Activated CD8-positive, alpha-beta memory T cell treated with anti-CD3 and anti-CD28 coated beads, Interleukin-2, amount 50 U/mL, for 4 hours (primary cell): ENCODE data around the gene AFF2.

Experiments
- DNase-seq: peaks from one replicate; pipeline ENCODE4 v3.0.0-alpha.2; 2020

AFF2 gene

DNA sequence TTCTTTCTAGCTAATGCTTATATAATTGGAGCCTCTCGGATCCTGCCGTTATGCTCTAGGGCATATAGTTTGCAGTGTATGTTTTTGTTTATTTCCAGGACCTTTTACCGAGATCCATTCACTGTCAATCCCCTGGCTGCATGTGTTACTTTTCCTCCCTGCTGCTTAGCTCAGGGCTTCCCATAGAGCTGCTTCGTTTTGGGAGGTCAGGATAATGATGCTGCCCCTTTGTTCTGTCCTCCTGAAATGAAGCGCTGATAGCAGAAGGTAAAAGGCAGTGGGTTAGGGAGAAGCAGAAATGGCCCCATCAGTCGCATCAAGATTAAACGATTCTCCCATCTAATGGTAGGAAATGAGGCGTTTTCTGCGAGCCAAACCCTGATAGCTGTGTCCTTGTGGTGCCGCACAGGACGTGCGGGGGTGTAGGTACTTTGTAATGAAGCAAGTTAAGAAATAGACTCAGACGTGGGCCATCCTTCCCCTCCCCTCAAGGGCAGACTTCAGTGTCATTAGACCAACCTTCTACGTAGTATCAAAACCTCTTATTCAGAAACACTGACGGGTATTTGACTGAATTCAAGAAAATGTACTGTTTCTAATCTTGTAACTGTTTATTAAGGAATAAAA is 37.3 kb downstream of the AFF2 start:
- DNase-seq: no peak

DNA sequence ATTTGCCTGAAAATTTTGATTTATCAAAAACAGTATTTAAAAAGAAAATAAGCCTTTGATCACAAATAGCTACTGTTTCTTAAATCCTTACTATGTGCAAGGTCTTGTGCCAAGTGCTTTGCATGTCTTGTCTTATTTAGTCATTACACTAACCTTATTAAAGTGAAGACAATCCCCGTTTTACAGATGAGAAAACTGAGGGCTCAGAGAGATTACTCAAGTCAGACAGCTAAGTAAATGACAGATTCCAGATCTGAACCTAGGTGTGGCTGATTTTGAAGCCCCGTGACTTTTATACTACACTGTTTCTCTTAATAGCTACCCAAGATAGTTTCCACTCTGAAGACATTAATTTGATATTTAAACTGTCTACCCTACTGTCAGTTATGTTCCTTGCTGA is 38.2 kb downstream of the AFF2 start:
- no peak for DNase-seq

DNA sequence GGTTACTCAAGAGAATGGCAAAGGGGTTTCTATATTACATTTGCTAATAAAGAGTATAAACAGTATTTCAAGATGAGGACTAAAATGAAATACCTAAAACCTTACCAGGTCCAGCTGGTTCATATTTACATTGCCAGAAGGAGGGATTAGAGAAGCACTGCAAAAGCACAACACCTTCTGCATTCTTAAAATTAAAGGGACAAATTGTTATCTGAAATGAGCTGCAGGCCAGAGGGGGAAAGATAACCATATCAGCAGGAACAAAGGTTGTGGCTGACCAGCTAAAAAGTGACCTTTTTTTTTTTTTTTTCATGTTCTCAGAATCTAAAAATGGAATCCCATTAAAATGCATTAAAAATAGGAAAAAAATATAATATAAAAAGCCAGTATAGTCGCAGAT is 39.7 kb downstream of the AFF2 start:
- DNase-seq: no peak

DNA sequence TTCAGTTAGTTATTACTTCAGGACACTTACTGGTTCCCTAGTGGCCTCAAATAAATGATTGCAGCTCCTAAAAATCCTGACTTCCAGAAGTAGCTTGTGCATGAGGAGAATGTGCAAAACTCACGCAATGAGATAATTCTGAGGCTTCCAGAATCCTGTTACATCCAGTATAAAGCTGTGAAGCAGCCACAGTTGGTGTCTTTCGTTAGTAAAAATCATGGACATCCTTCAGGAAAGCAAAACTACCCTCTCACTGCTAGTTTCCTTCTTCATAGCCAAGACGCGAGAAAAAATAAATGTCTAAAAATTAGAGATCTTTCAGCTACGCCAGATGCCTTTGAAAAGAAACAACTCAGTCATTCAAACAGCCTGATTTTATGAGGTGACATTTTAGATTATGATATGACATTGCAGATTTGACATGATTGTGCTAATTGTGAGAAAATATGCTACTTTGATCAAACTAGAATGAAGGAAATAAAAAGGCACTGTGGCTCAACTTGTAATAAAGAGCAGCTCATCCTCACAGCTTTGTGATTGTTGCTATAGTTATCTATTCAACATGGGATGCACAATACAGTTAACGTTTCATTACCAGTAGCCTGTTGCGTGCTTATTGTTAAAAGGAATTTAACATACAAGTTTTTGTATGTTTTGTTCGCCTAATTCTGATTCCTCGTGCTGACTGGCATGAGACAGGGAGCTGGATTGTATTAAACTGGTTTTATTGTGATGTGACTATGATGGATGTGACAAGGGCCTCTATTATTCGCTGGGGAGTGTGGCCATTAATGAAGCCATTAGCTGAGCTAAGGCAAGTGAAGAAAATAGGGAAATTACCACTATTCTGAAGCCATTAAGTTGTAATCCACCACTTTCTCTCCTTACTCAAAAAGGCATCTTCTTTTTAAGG is 40.5 kb downstream of the AFF2 start:
- DNase-seq: no peak

DNA sequence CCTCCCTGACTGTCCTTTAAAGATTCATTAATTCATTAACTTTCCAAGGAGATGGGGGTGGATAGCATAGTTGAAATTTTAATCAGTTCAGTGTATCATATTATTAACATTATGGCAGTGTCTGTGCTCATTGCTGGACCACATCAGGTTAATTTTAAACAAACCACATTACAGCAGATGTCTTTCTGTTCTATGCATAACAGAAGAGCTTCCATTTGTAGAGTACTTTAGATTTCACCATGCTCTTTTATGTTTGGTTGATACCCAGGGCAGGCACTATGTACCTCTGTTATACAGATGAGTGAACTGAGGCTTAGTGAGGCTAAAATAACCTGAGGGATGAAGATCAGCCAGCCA is 41.1 kb downstream of the AFF2 start:
- no peak for DNase-seq

DNA sequence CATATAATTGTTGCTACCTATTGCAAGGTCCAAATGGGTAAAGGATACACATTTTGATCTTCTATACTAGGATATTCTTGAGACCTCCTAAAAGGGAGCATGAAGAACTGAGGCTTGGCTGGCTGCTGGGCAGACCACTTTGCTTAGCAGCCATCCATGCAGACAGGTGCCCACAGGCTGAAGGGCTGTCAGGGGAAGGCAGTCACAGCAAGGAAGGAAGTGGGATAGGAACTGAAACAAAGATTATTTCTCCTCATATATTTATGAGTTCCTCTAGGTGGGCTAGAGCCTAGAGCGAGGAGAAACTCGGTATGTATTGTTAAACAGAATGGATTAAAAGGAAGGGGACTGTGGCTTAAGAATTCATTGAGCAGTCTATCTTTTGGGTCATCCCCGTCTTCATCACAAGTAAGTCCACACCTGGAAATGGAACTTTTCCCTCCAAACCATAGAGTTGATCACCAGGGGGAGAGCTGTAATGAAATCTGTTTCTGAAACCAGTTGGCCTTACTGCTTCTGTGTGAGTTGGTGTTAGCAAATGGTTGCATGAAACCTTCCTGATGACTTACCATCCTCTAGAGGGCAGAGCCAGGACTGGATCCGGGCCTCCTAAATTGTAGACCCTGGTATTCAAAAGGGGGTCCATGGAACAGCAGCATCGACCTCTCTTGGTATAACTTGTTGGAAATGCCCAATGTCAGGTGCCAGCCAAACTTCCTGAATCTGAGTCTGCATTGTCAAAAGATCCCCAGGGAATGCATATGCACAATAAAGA is 42.3 kb downstream of the AFF2 start:
- no peak for DNase-seq

DNA sequence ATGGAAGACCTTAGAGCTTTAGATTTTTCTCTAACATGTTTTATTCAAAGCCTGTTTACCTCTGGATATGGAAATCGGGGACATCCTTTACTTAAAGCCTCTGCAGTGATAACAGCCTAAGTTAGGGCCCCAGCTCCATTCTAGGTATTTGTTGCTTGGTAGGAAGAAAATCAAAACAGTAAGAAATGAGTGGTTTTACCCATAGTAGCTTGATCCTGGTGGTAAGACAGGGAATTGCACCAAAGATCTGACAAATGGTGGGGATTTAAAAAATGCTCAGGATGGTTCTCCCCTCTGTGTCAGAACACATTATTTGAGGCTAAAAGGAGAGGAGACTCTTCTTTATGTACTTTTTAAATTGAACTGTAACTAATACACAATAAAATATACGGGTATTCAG is 52.4 kb downstream of the AFF2 start:
- no peak for DNase-seq

DNA sequence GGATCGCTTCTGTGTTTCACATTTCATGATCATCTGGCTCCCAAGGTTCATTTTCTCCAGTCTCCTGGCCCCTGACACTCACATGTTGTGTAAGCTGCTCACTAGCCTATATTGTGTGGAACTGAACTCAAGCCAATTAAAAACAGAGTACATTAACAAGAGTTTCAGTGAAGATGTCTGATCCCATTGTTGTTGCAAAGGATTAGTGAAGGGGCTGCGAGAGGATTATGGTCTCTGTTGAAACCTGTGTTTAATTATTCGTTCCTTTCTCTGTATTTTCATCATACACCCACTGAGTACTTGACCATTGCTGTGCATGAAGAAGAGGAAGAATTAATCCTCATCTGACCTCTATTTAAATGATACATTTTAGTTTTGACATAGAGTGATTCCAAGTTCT is 54.7 kb downstream of the AFF2 start:
- no peak for DNase-seq

DNA sequence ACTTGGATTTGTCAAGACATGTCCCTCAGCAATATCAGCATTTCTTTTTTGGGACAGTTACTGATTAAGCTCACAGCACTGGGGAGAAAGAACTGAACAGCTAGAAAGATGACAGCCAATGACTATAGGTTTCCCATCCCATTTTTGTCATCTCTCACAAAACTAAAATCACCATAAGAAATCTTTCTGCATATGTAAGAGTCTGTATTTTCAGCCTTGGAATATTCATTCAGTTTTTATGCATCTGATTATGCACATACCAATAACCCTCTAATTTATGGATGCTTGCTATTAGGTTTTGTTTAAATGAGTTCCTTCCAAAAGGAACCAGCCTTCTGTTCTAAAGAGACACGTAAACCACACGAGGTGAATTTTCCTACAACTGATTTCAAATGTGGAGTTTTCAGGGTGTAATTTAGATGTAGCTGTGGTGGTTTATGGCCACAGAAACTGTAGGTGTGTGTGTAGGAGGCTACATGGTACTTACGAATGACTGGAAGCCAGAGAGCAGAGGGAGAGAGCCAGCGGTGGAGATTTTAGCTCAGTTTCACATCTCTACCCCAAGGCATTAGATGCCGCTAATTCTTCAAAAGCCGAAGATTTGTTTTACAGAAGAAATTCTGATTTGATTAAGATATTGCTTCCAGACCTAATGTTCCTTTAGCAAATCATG is 55.3 kb downstream of the AFF2 start:
- DNase-seq: no peak

DNA sequence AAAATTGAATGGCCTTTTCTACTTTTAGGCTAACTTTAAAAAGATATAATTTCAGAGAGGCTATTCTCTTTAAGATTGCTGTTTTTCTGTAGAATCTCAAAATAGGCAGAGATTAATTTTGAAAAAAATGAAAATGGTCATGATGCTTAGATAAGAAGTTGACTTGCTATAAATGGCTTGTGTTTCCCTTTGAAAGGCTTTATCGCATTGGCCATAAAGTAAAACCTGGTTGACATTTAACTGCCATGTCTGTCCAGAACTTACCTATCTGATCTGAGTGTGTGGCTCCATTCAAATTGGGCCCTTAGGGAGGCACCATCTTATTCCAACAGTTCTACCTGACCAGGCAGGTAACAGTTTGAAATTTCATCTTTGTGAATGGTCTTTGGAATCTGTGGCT is 56.1 kb downstream of the AFF2 start:
- DNase-seq: no peak

DNA sequence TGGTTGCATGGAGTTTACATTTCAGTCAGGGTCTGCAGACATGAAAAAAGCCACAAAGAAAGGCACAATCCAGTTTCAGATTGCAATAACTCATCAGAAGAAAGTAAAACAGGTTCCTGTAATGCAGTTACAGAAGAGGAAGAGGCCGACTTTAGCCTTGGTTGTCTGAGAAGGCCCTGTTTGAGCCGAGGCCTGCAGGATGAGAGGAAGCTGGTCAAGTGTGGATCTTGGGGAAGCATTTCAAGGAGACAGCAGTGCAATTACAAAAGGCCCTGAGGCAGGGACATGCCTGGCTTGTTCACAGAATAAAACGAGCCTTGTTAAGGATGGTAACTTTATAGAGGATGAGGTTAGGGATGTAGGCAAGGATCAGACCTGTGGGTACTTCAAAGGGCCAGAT is 62.4 kb downstream of the AFF2 start:
- no peak for DNase-seq

DNA sequence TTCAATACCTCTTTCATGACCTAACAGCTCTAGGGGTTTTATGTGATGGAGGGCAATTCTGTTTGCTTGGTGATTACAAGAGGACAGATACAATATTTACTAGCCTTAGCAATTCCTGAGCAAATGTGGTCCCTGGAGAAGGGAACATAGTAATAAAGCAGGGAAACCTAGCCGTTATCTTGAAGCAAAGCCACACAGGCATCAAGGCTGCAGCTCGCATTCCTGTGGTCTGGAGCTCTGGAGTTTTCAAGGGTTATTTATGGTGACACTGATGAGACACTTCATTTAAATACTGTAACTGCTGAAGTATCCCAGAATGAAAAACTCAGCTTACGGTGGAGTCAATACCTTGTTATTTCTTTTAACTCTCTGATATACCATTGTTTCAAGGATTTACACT is 66.8 kb downstream of the AFF2 start:
- no peak for DNase-seq

DNA sequence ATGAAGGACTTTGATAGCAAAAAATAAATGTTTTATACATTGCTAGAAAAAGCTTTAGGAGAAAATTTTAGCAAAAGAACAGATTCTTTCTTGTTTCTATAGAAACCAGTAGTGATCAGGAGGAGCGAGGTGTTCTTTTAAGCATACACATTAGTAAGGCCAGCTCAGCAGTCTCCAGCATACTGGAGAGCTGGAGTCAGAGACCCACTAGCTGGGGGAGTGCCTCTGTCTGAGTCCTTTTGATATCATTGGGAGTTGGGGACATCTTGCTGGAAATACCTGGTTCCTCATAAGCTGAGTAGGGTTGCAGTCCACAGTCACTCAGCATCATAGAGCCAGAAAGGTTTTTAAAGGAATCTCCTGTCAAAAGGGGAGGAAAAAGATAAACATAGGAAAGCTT is 67.4 kb downstream of the AFF2 start:
- DNase-seq: no peak

DNA sequence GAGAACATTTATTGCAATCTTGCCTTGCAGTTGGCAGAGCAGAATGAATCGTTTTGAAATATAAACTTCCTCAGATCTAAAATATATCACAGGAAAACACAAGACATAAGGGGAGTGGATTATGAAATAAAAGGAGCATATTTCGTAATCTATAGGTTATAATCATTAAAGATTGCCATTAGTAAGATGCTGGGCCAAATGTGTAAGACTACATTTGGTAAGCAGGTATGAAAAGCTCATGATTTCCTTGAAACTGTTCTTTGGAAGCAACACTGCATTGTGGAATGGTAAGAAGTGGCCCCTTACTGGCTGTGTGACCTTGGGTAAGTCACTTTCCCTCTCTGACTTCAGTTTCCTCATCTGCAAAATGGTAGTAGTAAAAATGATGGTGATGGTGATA is 68.3 kb downstream of the AFF2 start:
- no peak for DNase-seq

DNA sequence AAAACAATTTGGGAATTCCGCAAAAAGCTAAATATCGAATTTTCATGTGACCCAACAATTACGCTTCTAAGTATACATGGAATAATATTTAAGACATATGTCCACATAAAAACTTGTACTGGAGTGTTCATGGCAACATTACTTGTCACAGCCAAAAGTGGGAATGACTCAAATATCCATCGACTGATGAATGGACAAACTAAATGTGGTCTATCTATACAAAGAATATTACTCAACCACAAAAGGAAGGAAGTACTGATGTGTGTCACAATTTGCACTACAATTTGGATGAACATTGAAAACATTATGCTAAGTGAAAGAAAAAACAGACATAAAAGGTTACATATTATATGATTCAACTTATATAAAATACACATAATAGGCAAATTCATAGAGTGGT is 71.9 kb downstream of the AFF2 start:
- no peak for DNase-seq

DNA sequence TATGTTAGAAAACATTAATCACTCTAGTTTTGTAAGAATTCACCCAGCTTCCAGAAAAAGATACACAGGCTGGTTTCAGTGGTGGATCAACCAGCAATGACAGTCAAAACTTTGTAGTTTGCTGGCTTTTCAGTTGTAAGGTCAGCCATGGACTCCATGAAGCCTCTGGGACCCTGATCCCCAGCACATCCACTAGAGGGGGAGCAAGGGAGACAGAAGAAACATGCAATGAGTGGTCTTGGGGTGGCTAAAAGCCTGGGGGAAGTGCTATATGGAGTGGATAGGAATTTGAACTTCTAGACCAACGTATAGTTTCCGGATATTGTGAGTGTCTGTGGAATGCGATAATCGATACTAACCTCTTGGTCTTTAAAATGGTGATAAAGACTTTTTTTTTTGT is 72.7 kb downstream of the AFF2 start:
- no peak for DNase-seq

DNA sequence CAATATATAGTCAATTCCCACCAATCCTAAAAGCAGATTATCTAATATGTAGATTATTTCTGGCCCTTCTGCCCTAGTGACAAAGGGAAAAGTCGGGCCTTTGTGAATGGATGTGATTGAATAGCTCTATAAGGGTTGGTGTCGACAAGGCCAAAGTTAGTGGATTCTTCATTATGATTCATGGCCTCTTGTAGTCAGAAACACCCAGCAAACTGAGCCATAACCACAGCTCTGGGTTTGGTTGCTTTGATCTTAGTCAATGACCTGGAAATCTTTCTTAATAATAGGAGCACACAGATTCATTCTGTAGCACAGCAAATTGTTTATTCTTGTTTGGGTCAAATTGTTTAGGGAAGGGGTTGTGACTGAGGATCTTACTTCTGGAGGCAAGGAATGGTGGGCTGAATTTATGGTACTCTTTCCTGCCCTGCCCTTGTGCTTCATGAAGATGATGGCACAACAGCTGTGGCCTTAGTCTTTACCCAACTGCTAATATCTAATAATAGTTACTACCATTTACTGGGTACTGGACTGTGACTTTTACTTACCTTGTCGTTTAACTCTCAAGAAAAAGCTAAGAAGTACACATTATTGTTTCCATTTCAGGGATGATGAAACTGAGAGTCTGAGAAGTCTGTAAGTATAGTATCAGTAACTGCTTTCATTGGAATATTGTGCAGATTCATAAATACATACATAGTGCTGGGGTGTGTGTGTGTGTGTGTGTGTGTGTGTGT is 74.0 kb downstream of the AFF2 start:
- no peak for DNase-seq

DNA sequence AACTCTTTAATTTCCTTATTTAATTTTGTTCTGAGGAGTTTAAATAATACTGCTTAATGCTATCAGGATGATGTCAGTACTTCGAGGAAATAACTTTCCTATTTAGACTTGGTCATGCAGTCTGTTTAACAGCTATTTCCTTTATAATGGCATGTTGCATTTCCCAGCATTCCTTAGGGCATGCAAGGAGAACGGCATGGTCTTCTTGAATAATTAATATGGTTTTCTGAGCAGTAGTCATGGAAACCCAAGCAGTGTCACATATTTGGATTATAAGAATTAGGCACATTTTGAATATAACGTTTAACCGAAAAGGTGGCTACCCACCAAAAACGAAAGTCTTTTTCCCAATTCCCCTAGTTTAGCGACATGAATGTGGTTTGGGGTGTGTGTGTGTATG is 76.0 kb downstream of the AFF2 start:
- no peak for DNase-seq

DNA sequence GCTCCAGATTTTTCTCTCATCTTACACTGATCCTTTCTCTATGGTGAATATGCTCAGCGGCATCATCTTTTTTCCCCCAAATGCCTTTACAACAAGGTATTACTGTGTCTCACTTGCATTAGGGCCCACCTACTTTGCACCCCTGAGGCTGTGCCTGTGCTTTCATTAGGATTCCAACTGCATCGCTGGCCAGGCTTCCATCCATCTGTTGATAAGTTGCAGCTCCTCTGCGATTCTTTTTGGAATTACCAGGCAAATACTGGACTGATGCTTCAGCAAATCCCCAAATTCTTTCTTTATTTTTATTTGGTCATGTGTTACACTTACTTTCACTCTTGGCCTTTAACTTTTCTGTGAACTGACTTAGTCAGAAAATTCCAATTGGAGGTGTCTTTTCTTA is 77.3 kb downstream of the AFF2 start:
- no peak for DNase-seq

DNA sequence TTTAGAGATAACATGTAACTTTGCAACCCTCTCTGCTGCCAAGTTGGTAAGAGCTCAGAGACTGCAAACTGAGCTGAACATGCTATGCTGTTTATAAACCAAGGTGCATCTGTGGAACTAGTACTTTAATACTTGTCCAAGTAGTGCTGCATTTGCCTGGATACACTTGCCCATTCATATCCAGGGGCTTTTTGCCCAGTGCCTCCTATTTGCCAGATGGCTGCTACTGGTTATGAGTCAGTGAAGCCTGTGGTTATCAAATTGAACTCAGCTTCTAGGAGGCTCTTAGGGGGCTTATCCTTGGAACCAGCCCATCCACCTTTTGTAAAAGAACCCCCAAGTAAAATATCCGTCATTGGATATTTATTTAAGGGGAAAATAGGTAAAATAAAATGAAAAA is 79.6 kb downstream of the AFF2 start:
- DNase-seq: no peak

DNA sequence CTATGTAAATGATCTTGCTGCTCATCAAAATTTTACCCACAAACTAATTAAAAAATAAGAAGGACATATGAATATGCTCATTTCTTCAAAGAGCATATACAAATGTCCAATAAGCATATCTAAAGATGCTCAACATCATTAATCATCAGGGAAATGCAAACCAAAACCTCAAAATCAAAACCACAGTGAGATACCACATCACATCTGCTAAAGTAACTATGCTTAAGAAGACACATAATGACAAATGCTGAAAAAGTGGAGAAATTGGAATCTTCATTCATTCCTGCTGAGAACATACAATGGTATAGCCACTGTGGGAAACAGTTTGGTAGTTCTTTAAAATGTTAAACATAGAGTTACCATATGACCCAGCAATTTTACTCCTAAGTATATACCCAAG is 81.9 kb downstream of the AFF2 start:
- no peak for DNase-seq

DNA sequence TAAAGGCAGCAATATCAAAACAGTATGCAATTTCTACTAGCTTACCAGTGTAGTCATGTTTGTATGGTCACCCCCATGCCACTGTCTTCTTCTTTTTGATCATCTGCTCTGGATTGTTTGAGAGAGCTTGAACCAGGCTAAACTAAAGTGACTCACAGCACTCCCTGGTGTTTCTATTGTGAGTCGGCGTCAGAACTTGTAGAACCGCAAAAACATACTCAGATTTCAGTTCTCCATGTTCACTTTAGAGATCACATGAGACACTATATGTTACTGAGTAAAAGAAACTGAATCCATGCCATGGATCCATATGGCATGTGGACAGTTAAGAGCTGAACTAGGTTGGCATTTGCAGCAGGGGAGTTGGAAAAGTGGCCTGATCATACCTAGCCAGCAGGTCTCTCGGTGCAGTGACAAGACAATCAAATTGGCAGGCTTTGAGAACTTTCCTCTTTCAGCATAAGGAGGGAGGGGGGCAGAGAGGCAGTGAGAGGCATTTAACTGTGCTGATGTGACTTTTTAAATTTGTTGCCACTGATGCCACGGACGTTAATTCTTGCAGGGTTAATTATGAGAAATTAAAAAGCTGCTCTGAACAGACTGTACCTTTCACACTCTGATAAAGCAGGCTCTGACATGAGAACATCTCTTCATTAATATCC is 88.4 kb downstream of the AFF2 start:
- no peak for DNase-seq
